Endothelial cell of umbilical vein (primary cell): ENCODE data around the gene MB21D2. TPM values are rescaled to one million over a fixed set of nuclear protein-coding genes. Genes with fewer than 3 reads are reported as not detected.

Experiments used
- BruUV-seq: library from RNA; stranded (reverse); fragments of 400-500 nt; replicated peaks from 2 replicates; lab custom pipeline; 2021; lab: Mats Ljungman, UMichigan
- CTCF ChIA-PET: fragments of 300-600, 350-600 bp; sonication (Branson Sonifier 250); formaldehyde crosslinking; loops from one replicate; lab custom pipeline; 2021; ENCODE audit warnings: antibody characterized with exemption, inconsistent platforms; lab: Charles Lee
- POLR2A ChIA-PET: fragments of 300-600, 350-600 bp; sonication (Branson Sonifier 250); formaldehyde crosslinking; loops from one replicate; lab custom pipeline; 2021; ENCODE audit warnings: antibody characterized with exemption, inconsistent platforms; lab: Charles Lee
- DNase-seq: peaks from one replicate; pipeline ENCODE4 v3.0.0-alpha.2; 2011; ENCODE audit warnings: low read depth, low spot score
- FAIRE-seq: peaks from 2 replicates; lab custom pipeline; 2011; peaks lifted over from hg19 to GRCh38; lab: Jason Lieb, UNC
- H2AFZ ChIP-seq: 2 replicates; pipeline ENCODE4 v1.6.0; 2012; ENCODE audit warnings: low read depth, low read length, control low read depth, inconsistent platforms
- H3K27ac ChIP-seq: 2 replicates; pipeline ENCODE4 v1.5.1; 2011; ENCODE audit warnings: low read depth, mild to moderate bottlenecking, control low read depth, low read length, moderate library complexity; ENCODE audit not compliant: insufficient read depth
- H3K27me3 ChIP-seq, 2 experiments: 2 replicates each; pipeline versions ENCODE4 v1.6.0 to v1.6.1; 2011; ENCODE audit warnings: low read length in 2 of 2, mixed read lengths in 1 of 2; ENCODE audit not compliant: control insufficient read depth in 2 of 2, insufficient read depth in 2 of 2
- H3K36me3 ChIP-seq, 2 experiments: 2 replicates in 1 of 2; 3 replicates in 1 of 2; pipeline ENCODE4 v1.5.1; 2011; ENCODE audit warnings: low read length in 2 of 2, mild to moderate bottlenecking in 1 of 2, moderate library complexity in 1 of 2; ENCODE audit not compliant: control insufficient read depth in 2 of 2, insufficient read depth in 2 of 2; ENCODE audit errors: extremely low read depth in 1 of 2
- H3K4me1 ChIP-seq: 3 replicates; pipeline ENCODE4 v1.5.1; 2011; ENCODE audit warnings: mild to moderate bottlenecking, low read length; ENCODE audit not compliant: control insufficient read depth, insufficient read depth; ENCODE audit errors: extremely low read depth
- H3K4me2 ChIP-seq: 2 replicates; pipeline ENCODE4 v1.6.1; 2011; ENCODE audit warnings: low read length, control low read depth, mixed read lengths; ENCODE audit not compliant: insufficient read depth
- H3K4me3 ChIP-seq, 3 experiments: fragments of 200-600 bp in 1 of 3; sonication (generic), shearing (Covaris generic) in 1 of 3; replicated peaks in 1 of 3; 2 replicates each; pipeline ENCODE4 v1.5.1; 2011 to 2016; ENCODE audit warnings: control low read depth in 3 of 3, low read length in 3 of 3, mild to moderate bottlenecking in 2 of 3, inconsistent platforms in 1 of 3, low read depth in 1 of 3, moderate library complexity in 1 of 3; ENCODE audit not compliant: insufficient read depth in 1 of 3
- H3K79me2 ChIP-seq: 2 replicates; pipeline ENCODE4 v1.6.0; 2012; ENCODE audit warnings: low read length, inconsistent platforms; ENCODE audit not compliant: control insufficient read depth, insufficient read depth
- H3K9ac ChIP-seq: replicated peaks from 2 replicates; pipeline ENCODE3; 2011; ENCODE audit warnings: low read length, control low read depth; ENCODE audit not compliant: insufficient read depth; ENCODE audit errors: extremely low read depth
- H3K9me1 ChIP-seq: replicated peaks from 3 replicates; pipeline ENCODE4 v1.6.0; 2011; ENCODE audit warnings: mild to moderate bottlenecking, low read length; ENCODE audit not compliant: control insufficient read depth, insufficient read depth; ENCODE audit errors: extremely low read depth
- H3K9me3 ChIP-seq: replicated peaks from 2 replicates; pipeline ENCODE4 v1.5.1; 2012; ENCODE audit warnings: low read length, inconsistent platforms; ENCODE audit not compliant: control insufficient read depth, insufficient read depth
- H4K20me1 ChIP-seq: replicated peaks from 2 replicates; pipeline ENCODE3; 2011; ENCODE audit warnings: mild to moderate bottlenecking, low read length; ENCODE audit not compliant: control insufficient read depth, insufficient read depth; ENCODE audit errors: extremely low read depth
- CTCF ChIP-seq, 2 donors: IDR thresholded peaks; 1 replicate in 1 of 2; 2 replicates in 1 of 2; pipeline ENCODE4 v1.5.1; 2011; ENCODE audit warnings: low read length in 2 of 2, mild to moderate bottlenecking in 2 of 2, moderate library complexity in 2 of 2, control low read depth in 1 of 2, inconsistent platforms in 1 of 2, low read depth in 1 of 2; ENCODE audit not compliant: insufficient read depth in 1 of 2; ENCODE audit errors: extremely low read depth in 1 of 2
- EZH2 ChIP-seq: IDR thresholded peaks from 2 replicates; pipeline ENCODE4 v1.6.1; 2012; ENCODE audit warnings: borderline replicate concordance, low read depth, mild to moderate bottlenecking, moderate library complexity, low read length, inconsistent platforms; ENCODE audit not compliant: severe bottlenecking
- FOS ChIP-seq: IDR thresholded peaks from 2 replicates; pipeline ENCODE4 v1.6.1; 2011; ENCODE audit warnings: mild to moderate bottlenecking, low read length, moderate library complexity, borderline replicate concordance; ENCODE audit not compliant: insufficient read depth
- GATA2 ChIP-seq: IDR thresholded peaks from 2 replicates; pipeline ENCODE4 v1.7.0; 2011; ENCODE audit warnings: low read depth, mild to moderate bottlenecking, moderate library complexity, mixed read lengths, low read length; ENCODE audit not compliant: insufficient read length, insufficient read depth
- JUN ChIP-seq: IDR thresholded peaks from 2 replicates; pipeline ENCODE4 v1.6.1; 2011; ENCODE audit warnings: borderline replicate concordance, low read depth; ENCODE audit not compliant: insufficient read length, insufficient read depth
- MAX ChIP-seq: IDR thresholded peaks from 2 replicates; pipeline ENCODE4 v1.6.1; 2011; ENCODE audit not compliant: insufficient read depth, insufficient read length
- MYC ChIP-seq: IDR thresholded peaks from one replicate; pipeline ENCODE4 v1.6.1; 2011; ENCODE audit warnings: mild to moderate bottlenecking, low read depth, low read length
- POLR2A ChIP-seq: IDR thresholded peaks from 2 replicates; pipeline ENCODE4 v1.6.1; 2012; ENCODE audit warnings: low read depth, mild to moderate bottlenecking, control low read depth, low read length
- POLR2AphosphoS5 ChIP-seq: IDR thresholded peaks from 2 replicates; pipeline ENCODE4 v1.6.1; 2012; ENCODE audit warnings: low read depth, mild to moderate bottlenecking, control low read depth, low read length, moderate library complexity; ENCODE audit not compliant: insufficient read depth
- dilution Hi-C: fragments of 300-500 bp; cut with MboI; formaldehyde crosslinking; loops from one replicate; pipeline ENCODE4 v1.15.0; 2019; ENCODE audit warnings: low sequenced_read_pairs; ENCODE audit not compliant: extremely low pct_ligation_motif_present
- intact Hi-C: fragments of 100-400 bp; cut with micrococcal nuclease; formaldehyde crosslinking; loops from one replicate; pipeline ENCODE4 v1.10.0; 2022
- polyA plus RNA-seq, 4 experiments: library from polyadenylated mRNA; depleted of rRNA in 3 of 4; stranded (reverse) in 3 of 4; unstranded in 1 of 4; fragments of >200 nt; gene quantifications; 2 replicates each; pipeline versions ENCODE4 v1.2.1 to v1.2.3, GENCODE V29; 2011 to 2012; ENCODE audit warnings: missing spikeins in 1 of 4
- total RNA-seq: library from RNA; stranded (reverse); gene quantifications from 2 replicates; pipeline ENCODE4 v1.2.3, GENCODE V29; 2021

MB21D2 gene
- total and polyA plus RNA-seq, 2 donors (not counting 3 experiments of a cell fraction or from before 2014, with no cell fraction given) = 6.7 to 7.4 TPM

- Histone ChIP-seq H3K4me3 (no peak overlapping the region), H3K9me1 (no peaks in the 10 kb centered on the region), H4K20me1 (no peaks in the 10 kb centered on the region), H3K4me2 (no peak overlapping the region), H3K9me3 (no peaks in the 10 kb centered on the region), H3K4me1 (no peaks in the 10 kb centered on the region), H3K27ac (no peak overlapping the region), H3K79me2 (no peaks in the 10 kb centered on the region), H2AFZ (no peak overlapping the region), H3K36me3 (no peaks in the 10 kb centered on the region), H3K27me3 (no peaks in the 10 kb centered on the region), H3K9ac (no peak overlapping the region)
- FAIRE-seq (no peak), DNase-seq (no peak)
- ChIA-PET CTCF (interaction anchor here (0.6 to 1.4 kb wide), 4 partner anchors 9 to 75 kb away, joined by 3 to 4 read pairs (median 3); partner anchors contain the start of gene MB21D2), POLR2A (no interaction called here)
- no TSS peak for BruUV-seq
- dilution Hi-C loops = no loop called here
- intact Hi-C loops = no loop called here
- no peak for TF ChIP-seq GATA2
- TF ChIP-seq EZH2 = no peak
- no peak for TF ChIP-seq POLR2A
- TF ChIP-seq POLR2AphosphoS5 = no peak
- TF ChIP-seq FOS = no peak
- TF ChIP-seq MYC = no peak
- TF ChIP-seq CTCF (IDR thresholded peaks at IDR 0.05; ENCODE audit: extremely low read depth in 1 of 2, insufficient read depth in 1 of 2, low read depth in 1 of 2, low read length in 2 of 2) = no peak
- TF ChIP-seq MAX = no peak
- no peak for TF ChIP-seq JUN
These were observed 74.9 kb downstream of the MB21D2 start for GRCh38 chr3:192842711-192843110.
